Mesenchymal stem cell (in vitro differentiated cells and primary cell): ENCODE data around the gene RTP4.

ENCODE experiments used
- DNase-seq: peaks from one replicate; pipeline ENCODE4 v3.0.0-alpha.2; 2013
- H2AFZ ChIP-seq: one replicate; pipeline ENCODE4 v1.6.1; 2013; ENCODE audit warnings: low read depth, mild to moderate bottlenecking, control low read depth, inconsistent platforms, low read length, moderate library complexity
- H2AK5ac ChIP-seq: 2 replicates; pipeline ENCODE4 v1.6.1; 2013; ENCODE audit warnings: low read length, moderate library complexity, mild to moderate bottlenecking, inconsistent platforms; ENCODE audit not compliant: severe bottlenecking
- H2BK120ac ChIP-seq: one replicate; pipeline ENCODE4 v1.6.1; 2013; ENCODE audit warnings: low read depth, mild to moderate bottlenecking, inconsistent platforms, low read length, moderate library complexity
- H2BK12ac ChIP-seq, 2 experiments: one replicate each; pipeline ENCODE4 v1.6.1; 2013; ENCODE audit warnings: inconsistent platforms in 2 of 2, low read length in 2 of 2, mild to moderate bottlenecking in 2 of 2, moderate library complexity in 2 of 2, control low read depth in 1 of 2
- H2BK15ac ChIP-seq: one replicate; pipeline ENCODE4 v1.6.1; 2013; ENCODE audit warnings: mild to moderate bottlenecking, low read depth, inconsistent platforms; ENCODE audit not compliant: poor library complexity, severe bottlenecking
- H2BK5ac ChIP-seq: 2 replicates; pipeline ENCODE4 v1.6.1; 2013; ENCODE audit warnings: low read depth, mild to moderate bottlenecking, low read length, control low read depth, inconsistent platforms; ENCODE audit not compliant: poor library complexity, severe bottlenecking
- H3K14ac ChIP-seq, 2 experiments: one replicate each; pipeline ENCODE4 v1.6.1; 2013; ENCODE audit warnings: inconsistent platforms in 2 of 2, low read length in 2 of 2, control low read depth in 1 of 2, mild to moderate bottlenecking in 1 of 2, moderate library complexity in 1 of 2
- H3K18ac ChIP-seq, 2 experiments: one replicate each; pipeline ENCODE4 v1.6.1; 2013; ENCODE audit warnings: inconsistent platforms in 2 of 2, low read length in 2 of 2, control low read depth in 1 of 2, low read depth in 1 of 2, mild to moderate bottlenecking in 1 of 2
- H3K23ac ChIP-seq, 2 experiments: one replicate each; pipeline ENCODE4 v1.6.1; 2013; ENCODE audit warnings: inconsistent platforms in 2 of 2, low read length in 2 of 2, mild to moderate bottlenecking in 2 of 2, moderate library complexity in 2 of 2, control low read depth in 1 of 2
- H3K27ac ChIP-seq: 2 replicates; pipeline ENCODE4 v1.5.1; 2013; ENCODE audit warnings: mild to moderate bottlenecking, moderate library complexity, low read length, control low read depth, inconsistent platforms; ENCODE audit not compliant: poor library complexity, severe bottlenecking
- H3K27me3 ChIP-seq, 2 experiments: 2 replicates each; pipeline versions ENCODE4 v1.6.1 to v1.7.0; 2013; ENCODE audit warnings: low read length in 2 of 2, mild to moderate bottlenecking in 2 of 2, moderate library complexity in 2 of 2, control low read depth in 1 of 2, inconsistent platforms in 1 of 2; ENCODE audit not compliant: control insufficient read depth in 1 of 2, insufficient read depth in 1 of 2
- H3K36me3 ChIP-seq, 2 experiments: 2 replicates each; pipeline versions ENCODE4 v1.6.1 to v1.7.0; 2013; ENCODE audit warnings: low read length in 2 of 2, control low read depth in 1 of 2, inconsistent platforms in 1 of 2, low read depth in 1 of 2, mild to moderate bottlenecking in 1 of 2; ENCODE audit not compliant: insufficient read depth in 2 of 2, control insufficient read depth in 1 of 2
- H3K4ac ChIP-seq, 2 experiments: one replicate each; pipeline ENCODE4 v1.6.1; 2013; ENCODE audit warnings: inconsistent platforms in 2 of 2, low read length in 2 of 2, mild to moderate bottlenecking in 2 of 2, moderate library complexity in 2 of 2, control low read depth in 1 of 2, low read depth in 1 of 2
- H3K4me1 ChIP-seq: 2 replicates; pipeline ENCODE4 v1.6.1; 2013; ENCODE audit warnings: low read depth, low read length, control low read depth; ENCODE audit not compliant: control insufficient read depth, insufficient read depth
- H3K4me2 ChIP-seq: 2 replicates; pipeline ENCODE4 v1.6.1; 2013; ENCODE audit warnings: low read length, mild to moderate bottlenecking, inconsistent platforms; ENCODE audit not compliant: poor library complexity, severe bottlenecking
- H3K4me3 ChIP-seq, 2 experiments: 2 replicates each; pipeline versions ENCODE4 v1.5.1 to v1.7.0; 2013; ENCODE audit warnings: low read length in 2 of 2, mild to moderate bottlenecking in 2 of 2, control low read depth in 1 of 2, low read depth in 1 of 2; ENCODE audit not compliant: insufficient read depth in 1 of 2
- H3K79me1 ChIP-seq: replicated peaks from 2 replicates; pipeline ENCODE4 v1.6.1; 2013; ENCODE audit warnings: mild to moderate bottlenecking, control low read depth, low read length, inconsistent platforms; ENCODE audit not compliant: poor library complexity, severe bottlenecking
- H3K9ac ChIP-seq: 2 replicates; pipeline ENCODE4 v1.7.0; 2013; ENCODE audit warnings: mild to moderate bottlenecking, low read length, moderate library complexity
- H3K9me3 ChIP-seq: 2 replicates; pipeline ENCODE4 v1.7.0; 2013; ENCODE audit warnings: mild to moderate bottlenecking, low read length; ENCODE audit not compliant: control insufficient read depth
- H4K8ac ChIP-seq: one replicate; pipeline ENCODE4 v1.6.1; 2013; ENCODE audit warnings: inconsistent platforms, mild to moderate bottlenecking, low read length, moderate library complexity
- H4K91ac ChIP-seq: one replicate; pipeline ENCODE4 v1.6.1; 2013; ENCODE audit warnings: mild to moderate bottlenecking, low read length, inconsistent platforms
- whole genome bisulfite sequencing: methylation state at CpG from one replicate; pipeline ENCODE4 v1.1.7; 2013; ENCODE audit warnings: mixed read lengths; 5-methylcytosine and 5-hydroxymethylcytosine counted together

Gene RTP4

GRCh38 chr3:187340578-187340977, 27.6 kb upstream of the RTP4 start:
- H2AFZ ChIP-seq = no peak overlapping the region
- peaks cover 0 to 18% of the 10 kb centered on the region in 2 experiments for H3K27me3 ChIP-seq
- no peak overlapping the region for H4K91ac ChIP-seq
- H3K9me3 ChIP-seq = no peaks in the 10 kb centered on the region
- H4K8ac ChIP-seq = no peak overlapping the region
- H3K23ac ChIP-seq = no peak overlapping the region
- no peaks in the 10 kb centered on the region for H3K4me1 ChIP-seq
- no peaks in the 10 kb centered on the region for H3K79me1 ChIP-seq
- no peak overlapping the region for H2BK5ac ChIP-seq
- no peak overlapping the region for H2BK15ac ChIP-seq
- no peak overlapping the region for H3K14ac ChIP-seq
- DNase-seq = no peak
- no peak overlapping the region for H2AK5ac ChIP-seq
- no peak overlapping the region for H3K4ac ChIP-seq
- no peak overlapping the region for H3K9ac ChIP-seq
- H3K4me2 ChIP-seq = no peak overlapping the region
- H3K4me3 ChIP-seq = no peak overlapping the region
- 88% methylated on average over 1 of the region's 1 CpG for WGBS
- H3K36me3 ChIP-seq = no peaks in the 10 kb centered on the region
- no peak overlapping the region for H2BK12ac ChIP-seq
- no peak overlapping the region for H3K27ac ChIP-seq
- H3K18ac ChIP-seq = no peak overlapping the region
- no peak overlapping the region for H2BK120ac ChIP-seq

DNA sequence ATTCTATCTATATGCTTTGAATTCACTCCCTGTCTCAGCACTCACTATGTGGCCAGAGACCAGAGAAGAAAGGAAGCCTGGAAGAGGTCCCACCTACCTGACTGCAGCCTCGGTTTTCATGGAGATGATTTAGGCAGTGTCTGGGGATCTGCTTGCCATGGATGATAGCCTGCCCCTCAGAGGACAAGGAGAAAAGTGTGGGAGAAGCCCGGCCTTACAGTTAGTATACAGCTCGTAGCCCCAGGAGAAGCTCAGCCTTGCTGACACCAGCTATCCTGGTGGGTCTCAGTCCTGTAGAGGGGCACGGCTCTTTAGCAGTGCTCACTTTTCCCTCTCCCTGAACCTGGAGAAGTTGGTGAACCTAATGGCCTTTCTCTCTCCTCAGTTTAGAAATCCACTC, 25.9 kb upstream of the RTP4 start:
- no peak overlapping the region for H2BK15ac ChIP-seq

DNA sequence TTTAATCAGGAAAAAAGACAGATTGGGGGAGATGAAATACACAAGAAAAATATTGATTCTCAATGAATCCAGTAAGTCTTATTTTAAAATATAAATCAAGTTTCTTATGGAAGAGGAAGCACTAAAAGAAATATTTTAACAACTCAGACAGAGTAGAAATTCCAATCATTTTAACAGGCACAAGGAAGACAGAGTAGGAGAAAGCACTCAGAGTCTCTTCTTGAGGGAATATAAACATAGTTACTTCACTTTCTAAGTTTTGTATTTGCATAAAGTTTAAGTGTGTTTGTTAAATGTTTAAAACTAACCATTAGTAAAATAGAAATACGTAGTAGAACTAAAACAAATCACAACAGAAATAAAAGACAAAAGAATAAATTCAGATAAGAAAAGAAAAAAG, 24.5 kb upstream of the RTP4 start:
- Histone ChIP-seq H2BK15ac (no peak overlapping the region), H3K79me1 (no peaks in the 10 kb centered on the region), H2BK120ac (no peak overlapping the region), H3K4me1 (no peaks in the 10 kb centered on the region), H3K23ac (no peak overlapping the region), H3K4me2 (no peak overlapping the region), H3K36me3 (no peaks in the 10 kb centered on the region), H3K27me3 (peaks cover 0 to 9% of the 10 kb centered on the region in 2 experiments), H4K91ac (no peak overlapping the region), H3K9ac (no peak overlapping the region), H3K27ac (no peak overlapping the region), H3K9me3 (no peaks in the 10 kb centered on the region), H3K4ac (no peak overlapping the region), H2AFZ (no peak overlapping the region), H2BK5ac (no peak overlapping the region), H4K8ac (no peak overlapping the region), H3K4me3 (no peak overlapping the region), H3K18ac (no peak overlapping the region), H3K14ac (no peak overlapping the region), H2BK12ac (no peak overlapping the region), H2AK5ac (no peak overlapping the region)
- DNase-seq = no peak
- no CpG with 5 or more reads among the region's 1 CpG for WGBS

More for the DNA sequence above, 25.9 kb upstream of the RTP4 start:
- no peak overlapping the region for H4K91ac ChIP-seq
- H3K9me3 ChIP-seq = no peaks in the 10 kb centered on the region
- H3K4me2 ChIP-seq = no peak overlapping the region
- no peak overlapping the region for H3K9ac ChIP-seq
- H3K27me3 ChIP-seq = peaks cover 0 to 18% of the 10 kb centered on the region in 2 experiments
- H3K4me3 ChIP-seq = no peak overlapping the region
- DNase-seq = no peak
- H3K18ac ChIP-seq = no peak overlapping the region
- no peak overlapping the region for H3K27ac ChIP-seq
- H3K79me1 ChIP-seq = no peaks in the 10 kb centered on the region
- no peak overlapping the region for H3K23ac ChIP-seq
- 78% methylated on average over 4 of the region's 4 CpGs for WGBS
- no peak overlapping the region for H2BK5ac ChIP-seq
- H2BK120ac ChIP-seq = no peak overlapping the region
- H3K14ac ChIP-seq = no peak overlapping the region
- H3K36me3 ChIP-seq = no peaks in the 10 kb centered on the region
- no peaks in the 10 kb centered on the region for H3K4me1 ChIP-seq
- no peak overlapping the region for H2AFZ ChIP-seq
- no peak overlapping the region for H3K4ac ChIP-seq
- no peak overlapping the region for H4K8ac ChIP-seq
- H2AK5ac ChIP-seq = no peak overlapping the region
- no peak overlapping the region for H2BK12ac ChIP-seq

GRCh38 chr3:187352581-187353575, 15.3 kb upstream of the RTP4 start:
- Histone ChIP-seq H2BK15ac (no peak overlapping the region), H3K36me3 (no peaks in the 10 kb centered on the region), H4K91ac (no peak overlapping the region), H4K8ac (no peak overlapping the region), H3K23ac (no peak overlapping the region), H3K9me3 (no peaks in the 10 kb centered on the region), H2AK5ac (no peak overlapping the region), H3K4me2 (no peak overlapping the region), H3K18ac (no peak overlapping the region), H3K79me1 (no peaks in the 10 kb centered on the region), H3K27ac (no peak overlapping the region), H3K27me3 (no peaks in the 10 kb centered on the region), H3K9ac (no peak overlapping the region), H2BK12ac (no peak overlapping the region), H3K14ac (no peak overlapping the region), H2BK5ac (no peak overlapping the region), H3K4me3 (no peak overlapping the region), H3K4ac (no peak overlapping the region), H2AFZ (no peak overlapping the region), H2BK120ac (no peak overlapping the region), H3K4me1 (peaks cover 2% of the 10 kb centered on the region)
- WGBS = 57% methylated on average over 12 of the region's 13 CpGs
- DNase-seq = no peak
